Measurements from ENCODE around the gene DENND1B.

DNA sequence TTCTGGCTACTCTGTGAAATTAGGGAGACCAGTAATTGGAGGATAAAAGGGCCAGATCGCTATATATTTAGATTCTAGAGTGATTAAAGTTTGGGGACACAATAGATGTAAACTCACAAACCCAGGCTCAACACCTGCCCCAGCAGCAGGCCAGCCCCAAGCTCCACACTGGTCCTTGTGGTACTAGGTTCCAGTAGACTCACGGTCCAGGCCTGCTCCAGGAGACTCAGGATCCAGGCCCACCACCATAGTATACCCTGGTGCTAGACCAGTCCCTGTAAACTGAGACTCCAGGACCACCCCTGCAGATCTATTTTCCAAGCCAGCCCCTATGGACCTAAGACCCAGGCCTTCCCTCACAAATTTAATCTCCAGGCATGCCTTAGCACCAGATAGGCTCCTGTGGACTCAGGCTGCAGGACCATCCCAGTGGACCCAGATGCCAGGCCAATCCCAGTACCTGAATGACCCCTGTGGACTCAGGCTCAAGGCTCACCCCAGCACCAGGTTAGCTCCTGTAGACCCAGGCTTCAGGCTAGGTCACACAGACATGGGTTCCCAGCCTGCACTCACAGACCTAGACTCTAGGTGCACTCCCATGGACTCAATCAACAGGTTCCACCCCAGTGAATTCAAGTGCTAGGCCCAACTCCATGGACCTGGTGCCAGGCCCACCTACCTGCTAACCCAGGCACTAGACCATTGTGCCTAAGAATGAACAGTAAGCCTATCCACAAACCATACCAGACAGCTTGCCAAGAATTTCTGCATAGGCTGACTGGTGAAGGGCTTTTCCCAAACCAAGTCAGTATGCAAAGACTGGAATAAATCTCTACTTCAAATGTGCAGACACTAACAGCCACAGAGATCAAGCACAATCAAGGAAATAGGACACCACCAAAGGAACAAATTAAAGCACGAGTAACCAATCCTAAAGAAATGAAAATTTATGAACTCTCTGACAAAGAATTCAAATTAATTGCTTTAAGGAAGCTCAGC, 13.8 kb upstream of the DENND1B start:
- TF ChIP-seq POLR2A (IDR thresholded peaks at IDR 0.05; ENCODE audit: low read depth, low read length) (no peak), POLR2AphosphoS5 (IDR thresholded peaks at IDR 0.05; ENCODE audit: low read depth, low read length) (no peak), SPI1 (IDR thresholded peaks at IDR 0.05; ENCODE audit: low read depth, low read length) (no peak), TAF1 (IDR thresholded peaks at IDR 0.05; ENCODE audit: low read depth, low read length) (no peak)

All from GM12891 (cell line).